Right atrium auricular region (tissue), 2 donors: Measurements from ENCODE around the gene TPM3. TPM values are rescaled to one million over a fixed set of nuclear protein-coding genes. Genes with fewer than 3 reads are reported as not detected.
A peak's percentile ranks its signal among the peaks of the same experiment; 100 is the strongest.
"Not testable (repeated sequence)": the region's sequence is repeated elsewhere in the genome, so short reads cannot be mapped to it uniquely, and the experiment has no call there.

Experiments
- DNase-seq: peaks from one replicate; pipeline ENCODE4 v3.0.0-alpha.2; 2019; ENCODE audit warnings: low spot score
- H3K27ac ChIP-seq, 2 donors: fragments of 200-600 bp; sonication (generic); 1 replicate in 1 of 2; 2 replicates in 1 of 2; pipeline ENCODE4 v1.5.1; 2016 to 2019
- H3K27me3 ChIP-seq, 2 donors: fragments of 200-600 bp; sonication (generic); one replicate each; pipeline versions ENCODE4 v1.5.1 to v1.6.0; 2017 to 2019
- H3K36me3 ChIP-seq: fragments of 200-600 bp; sonication (generic); one replicate; pipeline ENCODE4 v1.5.1; 2016
- H3K4me1 ChIP-seq, 2 donors: fragments of 200-600 bp; sonication (generic); one replicate each; pipeline versions ENCODE4 v1.5.1 to v1.6.0; 2017 to 2019
- H3K4me3 ChIP-seq, 2 donors: fragments of 200-600 bp; sonication (generic); 1 replicate in 1 of 2; 2 replicates in 1 of 2; pipeline ENCODE4 v1.5.1; 2017 to 2019; ENCODE audit warnings: mild to moderate bottlenecking in 1 of 2, moderate library complexity in 1 of 2
- H3K9me3 ChIP-seq, 2 donors: fragments of 200-600 bp; sonication (generic); one replicate each; pipeline ENCODE4 v1.5.1; 2019
- CTCF ChIP-seq, 2 donors: fragments of 200-600 bp; sonication (generic); IDR thresholded peaks; one replicate each; pipeline ENCODE4 v1.5.1; 2019; ENCODE audit warnings: antibody characterized with exemption in 2 of 2
- total RNA-seq, 2 donors: library from RNA; depleted of rRNA; stranded (reverse); fragments of >200 nt; gene quantifications; one replicate each; pipeline ENCODE4 v1.1.0, GENCODE V29; 2016

TPM3 gene
- total RNA-seq, 2 donors from 2014 or later: 469 to 975 TPM

GRCh38 chr1:154154053-154154452 is 37.8 kb downstream of the TPM3 start:
- Histone ChIP-seq H3K27ac (no peak overlapping the region), H3K27me3 (no peaks in the 10 kb centered on the region), H3K4me3 (no peak overlapping the region), H3K4me1 (peaks cover 0 to 39% of the 10 kb centered on the region in 2 donors), H3K36me3 (peaks cover 27% of the 10 kb centered on the region), H3K9me3 (no peaks in the 10 kb centered on the region)
- DNase-seq: no peak
- no peak for TF ChIP-seq CTCF (IDR thresholded peaks at IDR 0.05)

- H3K27ac ChIP-seq: no peak overlapping the region
- no peaks in the 10 kb centered on the region for H3K27me3 ChIP-seq
- H3K4me3 ChIP-seq: no peak overlapping the region
- no peak for TF ChIP-seq CTCF (IDR thresholded peaks at IDR 0.05)
- no peaks in the 10 kb centered on the region for H3K36me3 ChIP-seq
- peaks cover 0 to 25% of the 10 kb centered on the region in 2 donors for H3K4me1 ChIP-seq
- H3K9me3 ChIP-seq: no peaks in the 10 kb centered on the region
- no peak for DNase-seq
Measured at GRCh38 chr1:154151311-154151710, 40.6 kb downstream of the TPM3 start.

- H3K4me1 ChIP-seq: peaks cover 0 to 10% of the 10 kb centered on the region in 2 donors
- no peak for TF ChIP-seq CTCF (IDR thresholded peaks at IDR 0.05)
- no peak overlapping the region for H3K4me3 ChIP-seq
- H3K9me3 ChIP-seq: no peaks in the 10 kb centered on the region
- no peaks in the 10 kb centered on the region for H3K36me3 ChIP-seq
- no peak for DNase-seq
- H3K27me3 ChIP-seq: no peaks in the 10 kb centered on the region
- no peak overlapping the region for H3K27ac ChIP-seq
Measured at GRCh38 chr1:154148807-154149206, 43.1 kb downstream of the TPM3 start.

- not testable (repeated sequence) for H3K27ac ChIP-seq, H3K36me3 ChIP-seq, H3K9me3 ChIP-seq, DNase-seq, H3K4me3 ChIP-seq, H3K27me3 ChIP-seq
- peaks cover 0 to 10% of the 10 kb centered on the region in 2 donors for H3K4me1 ChIP-seq
Measured at GRCh38 chr1:154147505-154147904, 44.4 kb downstream of the TPM3 start.

GRCh38 chr1:154145986-154146385 is 45.9 kb downstream of the TPM3 start:
- no peak overlapping the region for H3K4me3 ChIP-seq
- no peaks in the 10 kb centered on the region for H3K27me3 ChIP-seq
- H3K27ac ChIP-seq: no peak overlapping the region
- no peak for DNase-seq
- no peaks in the 10 kb centered on the region for H3K9me3 ChIP-seq
- peak; percentile 20 to 43 for TF ChIP-seq CTCF (IDR thresholded peaks at IDR 0.05)
- H3K4me1 ChIP-seq: peaks cover 0 to 9% of the 10 kb centered on the region in 2 donors
- H3K36me3 ChIP-seq: no peaks in the 10 kb centered on the region

GRCh38 chr1:154142358-154142757 is 49.5 kb downstream of the TPM3 start:
- H3K4me3 ChIP-seq: no peak overlapping the region
- H3K27ac ChIP-seq: no peak overlapping the region
- no peaks in the 10 kb centered on the region for H3K36me3 ChIP-seq
- H3K27me3 ChIP-seq: no peaks in the 10 kb centered on the region
- H3K9me3 ChIP-seq: no peaks in the 10 kb centered on the region
- no peak for DNase-seq
- TF ChIP-seq CTCF (IDR thresholded peaks at IDR 0.05): no peak
- H3K4me1 ChIP-seq: peaks cover 0 to 11% of the 10 kb centered on the region in 2 donors
